Fibroblast of lung (primary cell): ENCODE data around the gene MS4A3.

Source experiments
- EZH2 ChIP-seq: IDR thresholded peaks from 2 replicates; pipeline ENCODE4 v1.5.1; 2012; ENCODE audit warnings: low read length, control low read depth, mild to moderate bottlenecking; ENCODE audit errors: missing control alignments
- TF ChIP-seq, protein P1 (sequence below), 2 donors: IDR thresholded peaks in 1 of 2; conservative IDR thresholded peaks in 1 of 2; 1 replicate in 1 of 2; 2 replicates in 1 of 2; pipeline ENCODE4 v1.5.1; 2011 to 2012; ENCODE audit warnings: low read length in 2 of 2, control low read depth in 1 of 2, inconsistent platforms in 1 of 2, low read depth in 1 of 2, mild to moderate bottlenecking in 1 of 2

DNA sequence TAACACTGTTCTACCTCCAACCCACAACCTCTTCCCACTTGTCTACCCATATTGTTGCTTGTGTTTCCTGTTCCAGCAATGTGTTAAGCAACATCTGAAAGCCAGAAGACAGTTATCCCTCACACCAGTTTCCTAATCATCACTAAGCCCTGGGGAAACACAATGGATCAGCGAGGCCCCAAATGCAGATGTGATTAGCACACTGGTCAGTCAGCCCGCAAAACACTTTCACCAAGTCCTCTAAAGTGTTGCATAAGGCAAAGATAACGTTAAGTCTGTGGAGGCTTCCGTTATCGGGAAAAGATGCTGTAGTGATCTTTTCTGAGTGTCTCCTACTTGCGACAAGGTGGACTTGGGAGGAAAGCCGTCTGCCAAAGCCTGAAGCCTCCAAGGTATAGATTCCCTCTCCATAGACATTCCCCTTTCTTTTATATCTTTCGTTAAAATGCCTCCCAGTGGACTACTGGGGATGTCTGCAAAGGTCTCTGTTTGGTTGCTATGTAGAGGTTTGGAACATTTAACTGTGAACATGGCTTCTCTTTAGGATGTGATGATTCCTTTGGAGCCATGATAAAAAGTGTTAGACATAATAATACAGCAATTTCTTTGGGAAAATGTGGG lies at the start of gene MS4A3:
- TF ChIP-seq EZH2, result no peak
- TF ChIP-seq, protein P1, sequence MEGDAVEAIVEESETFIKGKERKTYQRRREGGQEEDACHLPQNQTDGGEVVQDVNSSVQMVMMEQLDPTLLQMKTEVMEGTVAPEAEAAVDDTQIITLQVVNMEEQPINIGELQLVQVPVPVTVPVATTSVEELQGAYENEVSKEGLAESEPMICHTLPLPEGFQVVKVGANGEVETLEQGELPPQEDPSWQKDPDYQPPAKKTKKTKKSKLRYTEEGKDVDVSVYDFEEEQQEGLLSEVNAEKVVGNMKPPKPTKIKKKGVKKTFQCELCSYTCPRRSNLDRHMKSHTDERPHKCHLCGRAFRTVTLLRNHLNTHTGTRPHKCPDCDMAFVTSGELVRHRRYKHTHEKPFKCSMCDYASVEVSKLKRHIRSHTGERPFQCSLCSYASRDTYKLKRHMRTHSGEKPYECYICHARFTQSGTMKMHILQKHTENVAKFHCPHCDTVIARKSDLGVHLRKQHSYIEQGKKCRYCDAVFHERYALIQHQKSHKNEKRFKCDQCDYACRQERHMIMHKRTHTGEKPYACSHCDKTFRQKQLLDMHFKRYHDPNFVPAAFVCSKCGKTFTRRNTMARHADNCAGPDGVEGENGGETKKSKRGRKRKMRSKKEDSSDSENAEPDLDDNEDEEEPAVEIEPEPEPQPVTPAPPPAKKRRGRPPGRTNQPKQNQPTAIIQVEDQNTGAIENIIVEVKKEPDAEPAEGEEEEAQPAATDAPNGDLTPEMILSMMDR (conservative IDR thresholded peaks at IDR 0.05 in 1 of 2, IDR thresholded peaks at IDR 0.05 in 1 of 2; ENCODE audit: low read depth in 1 of 2, low read length in 2 of 2), result no peak
